ENCODE data around the gene TMTC4. TPM values are rescaled to one million over a fixed set of nuclear protein-coding genes. Genes with fewer than 3 reads are reported as not detected.

Gene TMTC4
- total RNA-seq, 6 donors from 2014 or later = 11.4 to 17.8 (median 14.5) TPM

DNA sequence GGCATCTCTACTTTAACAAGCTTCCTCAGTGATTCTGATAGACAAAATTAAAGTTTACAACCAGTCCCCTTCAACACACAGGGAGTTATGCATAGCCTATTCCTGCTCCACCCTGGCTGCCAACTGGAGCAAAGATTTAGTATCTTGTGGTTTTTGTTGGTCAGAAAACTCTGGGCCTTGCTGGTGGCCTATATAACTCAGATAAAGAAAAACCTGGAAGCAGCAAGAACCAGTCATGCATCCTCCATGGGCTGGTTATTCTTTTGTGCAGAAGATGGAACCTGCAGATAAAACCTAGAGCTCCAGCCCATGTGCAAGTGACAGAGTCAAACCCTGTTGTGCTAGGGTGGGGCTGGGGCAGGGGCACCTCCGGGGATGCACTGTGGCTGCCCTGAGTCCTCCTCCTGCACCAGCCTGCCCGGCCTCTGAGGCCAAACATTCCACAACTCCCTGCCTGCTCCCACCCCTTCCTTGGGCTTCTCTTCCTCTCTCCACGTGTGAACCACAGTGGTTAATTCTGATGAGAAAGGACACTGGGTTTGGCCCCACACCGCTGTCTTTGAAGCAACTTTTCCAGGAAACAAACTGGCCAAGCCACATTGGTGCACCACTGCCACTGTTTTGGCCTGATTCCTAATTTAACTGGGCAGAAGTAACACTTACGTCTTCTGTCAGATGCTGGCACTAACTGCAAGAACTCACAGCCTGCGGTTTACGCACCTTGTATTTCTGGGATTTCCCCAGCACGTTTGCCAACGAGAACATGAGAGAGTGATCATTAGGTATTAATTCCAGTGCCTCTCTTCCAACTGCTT is 62.7 kb downstream of the TMTC4 start:
- peak in 1 of 2 donors; percentile 17 for DNase-seq
- peak; percentile 29 to 32 for ATAC-seq (ENCODE audit: low FRiP score in 2 of 2)
- no peaks in the 10 kb centered on the region for H3K4me1 ChIP-seq
- H3K9me3 ChIP-seq = no peaks in the 10 kb centered on the region
- WGBS, 2 donors = 62 to 74% methylated on average over 9 of the region's 9 CpGs
- H3K27ac ChIP-seq = no peak overlapping the region
- no peaks in the 10 kb centered on the region for H3K27me3 ChIP-seq
- no peak for TF ChIP-seq EP300 (IDR thresholded peaks at IDR 0.05)
- TF ChIP-seq CTCF (IDR thresholded peaks at IDR 0.05) = no peak
- no peak for TF ChIP-seq POLR2AphosphoS5 (IDR thresholded peaks at IDR 0.05)
- no peak for TF ChIP-seq POLR2A (IDR thresholded peaks at IDR 0.05)
- H3K36me3 ChIP-seq = peaks cover 0 to 11% (median 5%) of the 10 kb centered on the region in 4 donors
- H3K4me3 ChIP-seq = no peak overlapping the region

GRCh38 chr13:100610391-100611347 is 63.9 kb downstream of the TMTC4 start:
- Histone ChIP-seq H3K36me3 (peaks cover 0 to 11% (median 5%) of the 10 kb centered on the region in 4 donors), H3K4me1 (no peaks in the 10 kb centered on the region), H3K27me3 (no peaks in the 10 kb centered on the region), H3K9me3 (no peaks in the 10 kb centered on the region), H3K4me3 (no peak overlapping the region), H3K27ac (no peak overlapping the region)
- DNase-seq (no peak), ATAC-seq (ENCODE audit: low FRiP score in 2 of 2) (no peak)
- 57 to 78% methylated on average over 6 of the region's 6 CpGs for WGBS, 2 donors
- TF ChIP-seq EP300 (IDR thresholded peaks at IDR 0.05) (no peak), POLR2AphosphoS5 (IDR thresholded peaks at IDR 0.05) (no peak)

DNA sequence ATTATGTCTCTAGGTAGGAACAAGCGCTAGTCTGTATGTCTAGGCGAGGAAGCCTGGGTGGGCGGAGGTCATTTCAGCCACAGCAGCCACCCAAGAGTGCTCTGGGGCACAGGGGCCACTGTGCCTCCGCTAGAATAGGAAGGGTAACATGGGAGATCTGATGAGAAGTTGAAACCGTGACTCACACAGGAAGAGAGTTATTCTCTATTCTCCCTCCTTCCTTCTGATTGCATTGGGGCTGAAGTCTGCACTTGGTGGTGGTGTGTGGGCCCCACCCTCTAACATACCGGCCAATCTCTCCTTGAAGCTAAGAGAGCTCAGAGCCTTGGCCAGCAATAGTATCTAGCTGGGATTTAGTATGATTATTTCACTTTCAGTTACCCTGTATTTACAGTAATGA is 65.7 kb downstream of the TMTC4 start:
- TF ChIP-seq EP300 (IDR thresholded peaks at IDR 0.05) = no peak
- TF ChIP-seq POLR2AphosphoS5 (IDR thresholded peaks at IDR 0.05) = no peak
- TF ChIP-seq CTCF (IDR thresholded peaks at IDR 0.05) = no peak
- DNase-seq (no peak), ATAC-seq (ENCODE audit: low FRiP score in 2 of 2) (peak in 1 of 2 donors; percentile 40)
- no peak overlapping the region for H3K27ac ChIP-seq
- H3K4me1 ChIP-seq = no peaks in the 10 kb centered on the region
- no peaks in the 10 kb centered on the region for H3K27me3 ChIP-seq
- H3K36me3 ChIP-seq = peaks cover 0 to 11% (median 5%) of the 10 kb centered on the region in 4 donors
- H3K4me3 ChIP-seq = no peak overlapping the region
- WGBS, 2 donors = 70 to 79% methylated on average over 6 of the region's 6 CpGs
- no peaks in the 10 kb centered on the region for H3K9me3 ChIP-seq

DNA sequence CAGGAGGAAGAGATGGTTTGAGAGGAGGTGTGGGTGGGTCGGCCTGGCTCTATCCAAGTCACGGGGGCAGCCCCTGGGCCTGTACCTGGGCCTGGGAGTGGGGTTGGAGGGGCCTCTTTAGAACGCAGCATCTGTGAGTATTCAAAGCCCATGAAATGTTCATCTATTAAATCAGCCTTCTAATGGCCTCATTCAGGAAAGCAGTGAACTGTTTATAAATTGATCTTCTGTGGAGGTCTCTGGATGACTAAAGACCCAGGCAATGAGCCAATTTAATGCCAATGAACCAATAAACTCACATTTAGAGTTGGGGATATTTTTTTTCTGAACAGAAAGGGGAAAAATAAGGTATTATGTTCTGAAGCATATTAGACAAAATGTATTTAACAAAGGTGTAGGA is 66.1 kb downstream of the TMTC4 start:
- no peaks in the 10 kb centered on the region for H3K4me1 ChIP-seq
- 94 to 95% methylated on average over 3 of the region's 3 CpGs for WGBS, 2 donors
- H3K9me3 ChIP-seq = no peaks in the 10 kb centered on the region
- peaks cover 0 to 11% (median 5%) of the 10 kb centered on the region in 4 donors for H3K36me3 ChIP-seq
- TF ChIP-seq POLR2A (IDR thresholded peaks at IDR 0.05) (no peak), CTCF (IDR thresholded peaks at IDR 0.05) (no peak), EP300 (IDR thresholded peaks at IDR 0.05) (no peak), POLR2AphosphoS5 (IDR thresholded peaks at IDR 0.05) (no peak)
- no peaks in the 10 kb centered on the region for H3K27me3 ChIP-seq
- no peak for ATAC-seq (ENCODE audit: low FRiP score in 2 of 2)
- DNase-seq = peak in 1 of 2 donors; percentile 7
- no peak overlapping the region for H3K27ac ChIP-seq
- no peak overlapping the region for H3K4me3 ChIP-seq

Data from upper lobe of left lung (tissue), 6 donors.